Suprapubic skin (tissue), 4 donors: ENCODE measurements around the gene PRR13. TPM values are rescaled to one million over a fixed set of nuclear protein-coding genes. Genes with fewer than 3 reads are reported as not detected.

Experiments used
- DNase-seq, 2 donors: peaks; one replicate each; pipeline ENCODE4 v3.0.0-alpha.2; 2019; ENCODE audit warnings: low spot score in 2 of 2
- H3K27ac ChIP-seq: fragments of 200-600 bp; sonication (generic); one replicate; pipeline ENCODE4 v1.5.1; 2019
- H3K27me3 ChIP-seq: fragments of 200-600 bp; sonication (generic); one replicate; pipeline ENCODE4 v1.5.1; 2019
- H3K36me3 ChIP-seq: fragments of 200-600 bp; sonication (generic); one replicate; pipeline ENCODE4 v1.5.1; 2019
- H3K4me1 ChIP-seq: fragments of 200-600 bp; sonication (generic); one replicate; pipeline ENCODE4 v1.5.1; 2019
- H3K4me3 ChIP-seq: fragments of 200-600 bp; sonication (generic); one replicate; pipeline ENCODE4 v1.5.1; 2019; ENCODE audit warnings: mild to moderate bottlenecking
- H3K9me3 ChIP-seq: fragments of 200-600 bp; sonication (generic); one replicate; pipeline ENCODE4 v1.5.1; 2019
- EP300 ChIP-seq: sonication (generic); formaldehyde crosslinking; IDR thresholded peaks from one replicate; pipeline ENCODE4 v1.6.1; 2017; ENCODE audit warnings: antibody characterized with exemption
- POLR2A ChIP-seq, 2 donors: fragments of 450-650 bp; IDR thresholded peaks; one replicate each; pipeline ENCODE4 v1.6.1; 2017; ENCODE audit warnings: antibody characterized with exemption in 2 of 2, mild to moderate bottlenecking in 2 of 2, moderate library complexity in 2 of 2
- POLR2AphosphoS5 ChIP-seq, 3 donors: sonication (generic); formaldehyde crosslinking; IDR thresholded peaks; one replicate each; pipeline ENCODE4 v1.6.1; 2017; ENCODE audit warnings: antibody characterized with exemption in 3 of 3
- WGBS: methylation state at CpG from one replicate; pipeline ENCODE4 v1.1.5; 2018; 5-methylcytosine and 5-hydroxymethylcytosine counted together
- total RNA-seq, 4 donors: library from RNA; depleted of rRNA; stranded (reverse); fragments of >200 nt; gene quantifications; one replicate each; pipeline ENCODE4 v1.1.0, GENCODE V29; 2016
- TF ChIP-seq, protein P1 (sequence below), 2 donors: fragments of 200-600 bp in 1 of 2; fragments of 450-650 bp in 1 of 2; sonication (generic) in 1 of 2; IDR thresholded peaks; one replicate each; pipeline ENCODE4 v1.5.1; 2016 to 2019; ENCODE audit warnings: antibody characterized with exemption in 2 of 2, mild to moderate bottlenecking in 1 of 2, moderate library complexity in 1 of 2

Gene PRR13
- total RNA-seq, 4 donors from 2014 or later = 40.7 to 77.9 (median 57.4) TPM

DNA sequence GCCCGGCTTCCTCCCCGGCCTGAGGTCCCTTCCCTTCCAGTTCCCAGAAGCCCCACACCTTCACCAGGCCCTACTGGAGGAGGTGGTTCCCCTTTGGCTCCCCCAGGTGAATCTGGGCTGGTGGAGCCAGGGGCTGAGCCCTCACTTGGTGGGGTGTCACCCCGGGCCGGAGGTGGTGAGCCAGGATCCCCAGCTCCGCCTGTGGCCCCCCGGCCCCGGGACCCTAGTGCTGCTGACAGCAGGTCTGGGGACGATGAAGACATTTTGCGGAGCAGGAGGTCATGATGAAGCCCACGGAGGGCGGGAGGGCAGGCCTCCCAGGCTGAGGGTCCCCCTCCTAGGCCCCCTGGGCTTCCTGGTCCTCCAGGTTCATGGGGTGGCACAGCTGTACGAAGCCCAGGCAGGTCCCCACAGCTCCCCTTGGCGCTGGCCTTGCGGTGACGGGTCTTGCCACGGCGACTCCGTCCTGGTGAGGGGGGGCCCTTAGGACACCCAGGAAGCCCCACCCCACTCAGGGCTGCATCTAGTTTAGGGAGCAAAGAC lies 41.2 kb downstream of the PRR13 start:
- Histone ChIP-seq H3K9me3 (no peaks in the 10 kb centered on the region), H3K4me1 (peaks cover 24% of the 10 kb centered on the region), H3K36me3 (peaks cover 92% of the 10 kb centered on the region), H3K27me3 (no peaks in the 10 kb centered on the region), H3K4me3 (no peak overlapping the region), H3K27ac (no peak overlapping the region)
- no peak for DNase-seq
- TF ChIP-seq EP300 (no peak), POLR2A (IDR thresholded peaks at IDR 0.05) (no peak), POLR2AphosphoS5 (IDR thresholded peaks at IDR 0.05) (no peak)
- TF ChIP-seq, protein P1, sequence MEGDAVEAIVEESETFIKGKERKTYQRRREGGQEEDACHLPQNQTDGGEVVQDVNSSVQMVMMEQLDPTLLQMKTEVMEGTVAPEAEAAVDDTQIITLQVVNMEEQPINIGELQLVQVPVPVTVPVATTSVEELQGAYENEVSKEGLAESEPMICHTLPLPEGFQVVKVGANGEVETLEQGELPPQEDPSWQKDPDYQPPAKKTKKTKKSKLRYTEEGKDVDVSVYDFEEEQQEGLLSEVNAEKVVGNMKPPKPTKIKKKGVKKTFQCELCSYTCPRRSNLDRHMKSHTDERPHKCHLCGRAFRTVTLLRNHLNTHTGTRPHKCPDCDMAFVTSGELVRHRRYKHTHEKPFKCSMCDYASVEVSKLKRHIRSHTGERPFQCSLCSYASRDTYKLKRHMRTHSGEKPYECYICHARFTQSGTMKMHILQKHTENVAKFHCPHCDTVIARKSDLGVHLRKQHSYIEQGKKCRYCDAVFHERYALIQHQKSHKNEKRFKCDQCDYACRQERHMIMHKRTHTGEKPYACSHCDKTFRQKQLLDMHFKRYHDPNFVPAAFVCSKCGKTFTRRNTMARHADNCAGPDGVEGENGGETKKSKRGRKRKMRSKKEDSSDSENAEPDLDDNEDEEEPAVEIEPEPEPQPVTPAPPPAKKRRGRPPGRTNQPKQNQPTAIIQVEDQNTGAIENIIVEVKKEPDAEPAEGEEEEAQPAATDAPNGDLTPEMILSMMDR (IDR thresholded peaks at IDR 0.05) = no peak
- WGBS = 47% methylated on average over 11 of the region's 18 CpGs

DNA sequence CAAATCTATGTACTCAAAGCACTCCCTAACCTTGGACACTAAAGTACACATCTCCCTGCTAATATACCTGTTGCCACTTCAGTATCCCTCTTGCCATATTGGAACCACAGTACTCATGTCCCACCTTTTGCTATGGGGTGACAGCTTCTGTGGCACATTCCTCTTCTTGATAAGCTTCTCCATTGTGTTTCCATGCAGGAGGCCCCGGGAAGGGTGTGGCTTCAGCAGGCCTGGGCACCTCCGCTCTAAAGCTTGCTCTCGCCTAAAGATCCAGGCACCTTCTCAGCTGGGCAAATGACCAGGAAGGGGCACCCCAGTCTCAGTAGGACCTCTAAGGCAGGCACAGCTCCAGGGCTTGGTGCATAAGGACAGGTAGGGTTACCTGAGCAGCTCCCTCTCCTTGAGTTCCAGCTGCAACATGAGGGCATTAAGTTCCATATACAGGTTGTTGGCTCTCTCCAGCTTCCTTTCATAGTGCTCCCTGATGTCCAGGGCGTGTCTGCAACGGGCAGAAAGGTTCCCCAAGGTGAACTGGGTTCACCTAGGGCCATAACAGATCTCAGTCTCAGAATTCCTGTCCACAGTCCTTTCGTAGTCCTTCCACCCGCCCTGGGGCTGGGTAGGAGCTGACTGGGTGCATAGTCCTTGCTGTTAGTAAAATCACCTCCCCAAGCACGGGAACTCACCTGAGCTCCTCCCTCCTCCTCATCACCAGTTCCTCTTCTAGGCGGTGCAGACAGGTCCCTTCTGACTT lies 41.9 kb downstream of the PRR13 start:
- Histone ChIP-seq H3K4me1 (peaks cover 24% of the 10 kb centered on the region), H3K4me3 (no peak overlapping the region), H3K36me3 (peaks cover 85% of the 10 kb centered on the region), H3K27ac (no peak overlapping the region), H3K27me3 (no peaks in the 10 kb centered on the region), H3K9me3 (no peaks in the 10 kb centered on the region)
- 64% methylated on average over 9 of the region's 9 CpGs for WGBS
- no peak for TF ChIP-seq POLR2A (IDR thresholded peaks at IDR 0.05)
- TF ChIP-seq, protein P1 (IDR thresholded peaks at IDR 0.05) = no peak
- TF ChIP-seq EP300 = no peak
- TF ChIP-seq POLR2AphosphoS5 (IDR thresholded peaks at IDR 0.05) = no peak
- no peak for DNase-seq

DNA sequence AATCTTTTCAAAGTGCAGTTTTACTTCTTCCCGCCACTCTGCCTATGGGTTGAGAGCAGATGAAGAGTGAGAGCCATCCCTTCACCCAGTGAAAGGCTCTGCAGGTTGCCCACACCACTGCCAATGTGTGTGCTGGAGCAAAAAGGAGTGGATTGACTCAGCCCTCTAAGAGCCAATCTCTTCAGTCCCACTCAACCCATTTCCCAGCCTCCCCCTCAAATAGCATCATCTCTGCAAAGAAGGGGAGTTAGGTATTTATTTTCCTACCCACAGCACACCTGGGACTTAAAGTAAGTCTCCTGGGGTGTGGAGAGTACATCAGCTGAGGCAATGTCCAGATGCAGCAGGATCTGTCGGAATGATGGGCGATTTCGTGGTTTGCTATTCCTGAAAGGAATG lies 42.4 kb downstream of the PRR13 start:
- 86% methylated on average over 4 of the region's 4 CpGs for WGBS
- H3K27ac ChIP-seq = no peak overlapping the region
- peaks cover 80% of the 10 kb centered on the region for H3K36me3 ChIP-seq
- no peaks in the 10 kb centered on the region for H3K27me3 ChIP-seq
- no peaks in the 10 kb centered on the region for H3K9me3 ChIP-seq
- TF ChIP-seq EP300 (no peak), POLR2A (IDR thresholded peaks at IDR 0.05) (no peak), POLR2AphosphoS5 (IDR thresholded peaks at IDR 0.05) (no peak)
- TF ChIP-seq, protein P1 (IDR thresholded peaks at IDR 0.05) = no peak
- DNase-seq = no peak
- H3K4me1 ChIP-seq = peaks cover 24% of the 10 kb centered on the region
- no peak overlapping the region for H3K4me3 ChIP-seq

DNA sequence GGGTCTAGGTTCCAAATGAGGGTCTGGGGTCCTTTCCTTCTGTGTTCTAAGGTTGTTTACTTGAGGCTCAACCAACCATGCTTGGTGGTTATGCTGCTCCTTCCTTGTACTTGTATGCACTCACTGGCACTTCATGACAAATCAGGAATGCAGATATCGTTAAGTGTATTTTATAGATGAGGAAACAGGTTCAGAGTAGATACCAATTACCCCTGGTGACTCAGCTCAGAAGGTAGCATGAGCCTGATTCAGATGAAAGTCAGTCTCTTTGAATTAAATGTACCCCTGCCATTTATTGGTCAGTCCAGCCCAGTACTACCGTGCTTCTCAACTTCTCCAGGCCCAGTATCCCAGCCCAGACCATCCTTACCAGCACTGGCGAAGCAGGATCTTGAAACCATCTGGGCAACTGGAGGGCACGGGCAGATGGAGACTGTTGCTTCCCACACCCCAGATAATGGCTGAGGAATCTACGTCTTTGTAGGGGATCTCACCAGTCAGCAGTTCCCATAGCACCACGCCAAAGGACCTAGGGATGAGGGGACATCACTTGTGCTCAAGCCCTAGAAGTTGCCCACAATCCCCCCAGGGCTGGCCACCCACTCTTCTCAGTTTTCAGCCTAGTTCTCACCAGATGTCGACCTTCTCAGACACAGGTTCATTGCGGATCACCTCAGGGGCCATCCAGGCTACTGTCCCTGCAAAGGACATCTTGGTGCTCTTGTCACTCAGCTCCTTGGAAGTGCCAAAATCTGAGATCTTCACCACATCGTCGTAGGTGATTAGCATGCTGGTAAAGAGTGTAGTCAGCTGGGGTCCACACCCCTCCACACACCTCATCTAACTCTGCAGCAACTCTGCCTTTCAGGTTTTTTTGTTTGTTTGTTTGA lies 43.4 kb downstream of the PRR13 start:
- WGBS = 83% methylated on average over 9 of the region's 10 CpGs
- H3K9me3 ChIP-seq = no peaks in the 10 kb centered on the region
- no peak overlapping the region for H3K4me3 ChIP-seq
- TF ChIP-seq, protein P1 (IDR thresholded peaks at IDR 0.05) = no peak
- TF ChIP-seq EP300 = no peak
- no peak for TF ChIP-seq POLR2AphosphoS5 (IDR thresholded peaks at IDR 0.05)
- TF ChIP-seq POLR2A (IDR thresholded peaks at IDR 0.05) = no peak
- peaks cover 71% of the 10 kb centered on the region for H3K36me3 ChIP-seq
- no peak for DNase-seq
- H3K27me3 ChIP-seq = no peaks in the 10 kb centered on the region
- H3K27ac ChIP-seq = no peak overlapping the region
- peaks cover 24% of the 10 kb centered on the region for H3K4me1 ChIP-seq
